ENCODE data around the gene IL17C. TPM values are rescaled to one million over a fixed set of nuclear protein-coding genes. Genes with fewer than 3 reads are reported as not detected.

The IL17C gene
- total and polyA plus RNA-seq, 2 of the 8 experiments (the other 6 are each of a cell fraction or from before 2014, with no cell fraction given): 1.1 to 1.9 TPM

GRCh38 chr16:88665570-88665969, 27.2 kb downstream of the IL17C start:
- Histone ChIP-seq H3K4me1 (replicated peaks in 1 of 4; ENCODE audit: control insufficient read depth in 3 of 4, insufficient read depth in 4 of 4, low read length in 3 of 4) (peaks cover 0 to 3% (median 0%) of the 10 kb centered on the region in 4 experiments; a peak in 2 of 7 replicates), H3K56ac (replicated peaks; ENCODE audit: insufficient read length, low read depth, low read length) (no peak overlapping the region), H2BK5ac (ENCODE audit: low read depth, low read length) (no peak overlapping the region), H3K79me2 (ENCODE audit: control insufficient read depth in 1 of 2, insufficient read depth in 2 of 2, low read length in 2 of 2) (peaks cover 0 to 24% of the 10 kb centered on the region in 2 experiments; a peak in 2 of 4 replicates), H3K23ac (ENCODE audit: insufficient read length) (no peak overlapping the region), H2BK12ac (ENCODE audit: low read depth, low read length) (no peak overlapping the region), H3K9ac (replicated peaks in 1 of 4; ENCODE audit: extremely low read depth in 1 of 4, low read depth in 3 of 4, low read length in 3 of 4) (no peak overlapping the region), H2BK20ac (ENCODE audit: low read length) (no peak overlapping the region), H3K9me3 (ENCODE audit: insufficient read depth in 2 of 2, low read depth in 1 of 2, low read length in 1 of 2) (no peaks in the 10 kb centered on the region), H3K27me3 (replicated peaks in 1 of 4; ENCODE audit: control insufficient read depth in 3 of 4, extremely low read depth in 1 of 4, insufficient read depth in 3 of 4, low read length in 3 of 4) (no peaks in the 10 kb centered on the region), H3K23me2 (ENCODE audit: low read depth, low read length) (peaks cover 7% of the 10 kb centered on the region; the same call in 1 of the 2 replicates), H4K20me1 (replicated peaks in 1 of 2; ENCODE audit: control insufficient read depth in 1 of 2, insufficient read depth in 2 of 2, low read length in 2 of 2) (peaks cover 0 to 1% of the 10 kb centered on the region in 2 experiments), H3K4ac (replicated peaks; ENCODE audit: insufficient read length, low read depth, low read length) (no peak overlapping the region), H4K5ac (ENCODE audit: insufficient read length, low read depth, low read length) (no peak overlapping the region), H3K4me3 (ENCODE audit: extremely low read depth in 1 of 4, insufficient read depth in 2 of 4, low read depth in 3 of 4, low read length in 4 of 4) (no peak overlapping the region), H3K79me1 (ENCODE audit: low read depth, low read length) (no peaks in the 10 kb centered on the region; the same call in 1 of the 2 replicates), H4K8ac (ENCODE audit: extremely low read depth, insufficient read depth, low read length) (no peak overlapping the region), H2AK5ac (ENCODE audit: low read depth, low read length) (no peak overlapping the region), H4K91ac (replicated peaks; ENCODE audit: insufficient read length, low read length) (no peak overlapping the region), H2BK15ac (ENCODE audit: low read length) (no peak overlapping the region), H3K4me2 (ENCODE audit: insufficient read depth in 1 of 2, low read depth in 2 of 2, low read length in 2 of 2) (no peak overlapping the region), H3K36me3 (ENCODE audit: control insufficient read depth in 2 of 4, insufficient read depth in 4 of 4, low read length in 3 of 4) (no peaks in the 10 kb centered on the region), H2AFZ (ENCODE audit: low read length) (no peak overlapping the region), H2BK120ac (replicated peaks; ENCODE audit: low read depth, low read length) (no peak overlapping the region), H3K14ac (ENCODE audit: insufficient read length) (no peak overlapping the region), H3K27ac (ENCODE audit: low read depth, low read length) (no peak overlapping the region), H3K18ac (ENCODE audit: extremely low read depth, low read length) (no peak overlapping the region)
- no peak for DNase-seq (ENCODE audit: low read depth in 1 of 2, low spot score in 2 of 2)
- whole genome bisulfite sequencing, 2 experiments (ENCODE audit: extremely low coverage in 1 of 2, insufficient coverage in 1 of 2, insufficient read length in 1 of 2, insufficient replicate concordance in 2 of 2, low coverage in 1 of 2, low lambda C conversion rate in 2 of 2, missing lambda C conversion rate in 1 of 2): 93% methylated on average over 3 of the region's 3 CpGs; no CpG with 5 or more reads in 1 of the 2 experiments
- CTCF ChIA-PET (ENCODE audit: partially characterized antibody): interaction anchor here (0.9 to 2.8 kb wide), 7 partner anchors 9 to 111 kb away, joined by 3 to 9 read pairs (median 3); no protein-coding TSS in a partner anchor
- no peak for FAIRE-seq
- POLR2A ChIA-PET (ENCODE audit: partially characterized antibody): interaction anchor here (1.0 to 1.8 kb wide), 2 partner anchors 9 to 27 kb away, joined by 3 to 5 read pairs; no protein-coding TSS in a partner anchor
- TF ChIP-seq SP4 (IDR thresholded peaks at IDR 0.05; ENCODE audit: low read length): no peak
- no peak for TF ChIP-seq RXRA (IDR thresholded peaks at IDR 0.05; ENCODE audit: insufficient read depth, low read depth, low read length)
- TF ChIP-seq USF2 (IDR thresholded peaks at IDR 0.05; ENCODE audit: low read length): no peak
- no peak for TF ChIP-seq POLR2A (IDR thresholded peaks at IDR 0.05; ENCODE audit: control extremely low read depth in 1 of 2, low read depth in 2 of 2, low read length in 2 of 2)
- no peak for TF ChIP-seq RAD21 (IDR thresholded peaks at IDR 0.05 in 1 of 2, conservative IDR thresholded peaks at IDR 0.05 in 1 of 2; ENCODE audit: low read depth in 2 of 2, low read length in 2 of 2)
- no peak for TF ChIP-seq SP2 (IDR thresholded peaks at IDR 0.05; ENCODE audit: low read length)
- no peak for TF ChIP-seq TAF1 (IDR thresholded peaks at IDR 0.05; ENCODE audit: low read depth, low read length)
- TF ChIP-seq KDM5A (IDR thresholded peaks at IDR 0.05; ENCODE audit: low read length): no peak
- TF ChIP-seq POLR2AphosphoS5 (IDR thresholded peaks at IDR 0.05; ENCODE audit: low read depth, low read length): no peak
- no peak for TF ChIP-seq NRF1 (IDR thresholded peaks at IDR 0.05; ENCODE audit: low read depth, low read length)
- no peak for TF ChIP-seq RFX5 (IDR thresholded peaks at IDR 0.05; ENCODE audit: borderline replicate concordance, low read depth, low read length)
- no peak for TF ChIP-seq SUZ12 (IDR thresholded peaks at IDR 0.05; ENCODE audit: low read length)
- no peak for TF ChIP-seq MAX (IDR thresholded peaks at IDR 0.05)
- no peak for TF ChIP-seq TBP (IDR thresholded peaks at IDR 0.05; ENCODE audit: low read depth, low read length)

Data from H1 (cell line).